Subcutaneous adipose tissue (tissue), 4 donors: Measurements from ENCODE around the gene MED27. TPM values are rescaled to one million over a fixed set of nuclear protein-coding genes. Genes with fewer than 3 reads are reported as not detected.

Source experiments
- CTCF ChIP-seq: fragments of 450-650 bp; IDR thresholded peaks from one replicate; pipeline ENCODE4 v1.5.1; 2016; ENCODE audit warnings: low read depth, mild to moderate bottlenecking, control low read depth, antibody characterized with exemption, moderate library complexity
- total RNA-seq, 4 donors: library from RNA; depleted of rRNA; stranded (reverse); fragments of >200 nt; gene quantifications; one replicate each; pipeline ENCODE4 v1.1.0, GENCODE V29; 2016

MED27 gene
- total RNA-seq, 4 donors from 2014 or later, result 7.3 to 13.4 (median 9.9) TPM

GRCh38 chr9:131982102-131982501, 97.6 kb downstream of the MED27 start:
- no peak for TF ChIP-seq CTCF

- TF ChIP-seq CTCF, result no peak
Observed at GRCh38 chr9:131981116-131981776, 98.4 kb downstream of the MED27 start.

GRCh38 chr9:131980267-131981016, 99.2 kb downstream of the MED27 start:
- no peak for TF ChIP-seq CTCF

GRCh38 chr9:131977109-131977838, 102.4 kb downstream of the MED27 start:
- TF ChIP-seq CTCF, result no peak

- no peak for TF ChIP-seq CTCF
Observed at GRCh38 chr9:131976157-131977108, 103.2 kb downstream of the MED27 start.

GRCh38 chr9:131972889-131973288, 106.8 kb downstream of the MED27 start:
- TF ChIP-seq CTCF, result no peak
